Measurements from ENCODE around the gene SETD5. TPM values are rescaled to one million over a fixed set of nuclear protein-coding genes. Genes with fewer than 3 reads are reported as not detected.

The SETD5 gene
- total RNA-seq, 4 donors from 2014 or later = 72.5 to 272 (median 147) TPM

DNA sequence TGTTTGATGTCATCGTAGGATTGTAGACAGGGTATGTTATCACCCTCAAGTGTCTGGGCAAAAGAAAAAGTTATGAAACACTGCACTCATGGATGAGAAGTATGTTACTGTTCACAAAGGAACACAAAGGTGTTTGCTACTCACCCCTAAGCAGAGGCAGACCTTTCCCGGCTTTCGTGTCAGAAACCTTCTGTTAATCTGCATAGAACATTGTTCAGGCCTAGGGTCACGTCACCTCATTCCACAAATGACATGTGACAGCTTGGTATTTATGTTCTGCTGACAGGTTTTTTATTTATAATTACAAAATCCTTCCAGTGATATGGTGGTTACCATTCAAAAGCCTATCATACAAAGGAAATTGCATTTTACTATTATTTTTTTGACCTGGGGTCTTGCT lies 18.1 kb upstream of the SETD5 start:
- Histone ChIP-seq H3K27ac (no peak overlapping the region), H3K4me1 (no peaks in the 10 kb centered on the region), H3K4me3 (no peak overlapping the region), H3K27me3 (no peaks in the 10 kb centered on the region), H3K36me3 (peaks cover 0 to 85% (median 0%) of the 10 kb centered on the region in 3 donors), H3K9me3 (no peaks in the 10 kb centered on the region)
- no peak for TF ChIP-seq POLR2A (IDR thresholded peaks at IDR 0.05)
- TF ChIP-seq, protein P1, sequence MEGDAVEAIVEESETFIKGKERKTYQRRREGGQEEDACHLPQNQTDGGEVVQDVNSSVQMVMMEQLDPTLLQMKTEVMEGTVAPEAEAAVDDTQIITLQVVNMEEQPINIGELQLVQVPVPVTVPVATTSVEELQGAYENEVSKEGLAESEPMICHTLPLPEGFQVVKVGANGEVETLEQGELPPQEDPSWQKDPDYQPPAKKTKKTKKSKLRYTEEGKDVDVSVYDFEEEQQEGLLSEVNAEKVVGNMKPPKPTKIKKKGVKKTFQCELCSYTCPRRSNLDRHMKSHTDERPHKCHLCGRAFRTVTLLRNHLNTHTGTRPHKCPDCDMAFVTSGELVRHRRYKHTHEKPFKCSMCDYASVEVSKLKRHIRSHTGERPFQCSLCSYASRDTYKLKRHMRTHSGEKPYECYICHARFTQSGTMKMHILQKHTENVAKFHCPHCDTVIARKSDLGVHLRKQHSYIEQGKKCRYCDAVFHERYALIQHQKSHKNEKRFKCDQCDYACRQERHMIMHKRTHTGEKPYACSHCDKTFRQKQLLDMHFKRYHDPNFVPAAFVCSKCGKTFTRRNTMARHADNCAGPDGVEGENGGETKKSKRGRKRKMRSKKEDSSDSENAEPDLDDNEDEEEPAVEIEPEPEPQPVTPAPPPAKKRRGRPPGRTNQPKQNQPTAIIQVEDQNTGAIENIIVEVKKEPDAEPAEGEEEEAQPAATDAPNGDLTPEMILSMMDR (IDR thresholded peaks at IDR 0.05) = no peak
- no peak for DNase-seq

DNA sequence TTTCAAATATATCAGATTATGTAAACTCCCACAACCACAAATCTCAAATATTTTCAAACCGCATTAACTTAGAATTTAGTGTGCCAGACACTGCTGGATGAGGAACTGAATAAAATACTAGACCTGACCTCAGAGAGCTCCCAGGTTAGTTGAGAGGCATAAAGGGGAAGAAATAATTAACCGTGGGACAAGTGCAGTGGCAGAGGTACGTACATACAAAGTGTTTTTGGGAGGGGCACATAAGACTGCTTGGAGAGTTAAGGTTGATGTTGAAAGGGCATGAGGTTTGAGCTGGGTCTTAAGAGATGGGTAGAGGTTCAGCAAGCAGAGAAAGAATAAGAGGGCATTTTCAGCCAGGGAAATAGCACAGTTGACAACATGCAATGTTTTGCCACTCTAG lies 17.4 kb upstream of the SETD5 start:
- Histone ChIP-seq H3K27ac (no peak overlapping the region), H3K27me3 (no peaks in the 10 kb centered on the region), H3K4me1 (no peaks in the 10 kb centered on the region), H3K4me3 (no peak overlapping the region), H3K36me3 (peaks cover 0 to 85% (median 0%) of the 10 kb centered on the region in 3 donors), H3K9me3 (no peaks in the 10 kb centered on the region)
- no peak for DNase-seq
- TF ChIP-seq, protein P1 (IDR thresholded peaks at IDR 0.05) = no peak
- TF ChIP-seq POLR2A (IDR thresholded peaks at IDR 0.05) = no peak

DNA sequence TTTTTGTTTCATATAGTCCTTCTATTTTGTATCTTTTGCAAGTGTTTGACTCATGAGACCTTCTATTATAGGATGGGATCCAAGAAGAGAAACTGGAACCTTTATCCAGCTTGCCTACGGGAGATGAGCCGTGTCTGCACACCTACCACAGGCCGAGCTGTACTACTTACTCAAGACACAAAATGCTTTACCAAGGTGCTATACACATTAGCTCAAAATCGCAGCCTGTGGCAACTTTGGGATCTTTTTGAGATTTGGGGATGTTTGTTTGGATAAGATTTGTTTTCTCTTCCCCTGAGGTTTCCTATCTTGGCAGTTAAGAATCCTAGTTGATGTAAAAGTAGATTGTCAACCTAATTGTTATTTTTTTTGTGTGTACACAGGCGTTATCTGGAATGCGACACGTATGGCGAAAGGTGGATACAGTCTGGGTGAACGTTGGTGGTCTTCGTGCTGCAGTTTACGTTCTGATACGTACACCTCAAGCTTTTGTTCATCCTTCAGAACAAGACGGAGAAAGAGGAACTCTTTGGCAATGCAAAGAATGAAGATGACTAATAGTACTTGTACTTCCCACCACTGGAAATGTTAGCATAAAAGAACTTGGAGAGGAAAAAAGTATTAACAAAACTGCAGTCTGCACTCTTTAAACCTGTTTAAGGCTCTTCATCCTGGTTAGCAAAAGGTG lies 13.1 kb upstream of the SETD5 start:
- no peaks in the 10 kb centered on the region for H3K4me1 ChIP-seq
- no peaks in the 10 kb centered on the region for H3K27me3 ChIP-seq
- H3K9me3 ChIP-seq = no peaks in the 10 kb centered on the region
- no peak overlapping the region for H3K27ac ChIP-seq
- TF ChIP-seq, protein P1 (IDR thresholded peaks at IDR 0.05) = no peak
- TF ChIP-seq POLR2A (IDR thresholded peaks at IDR 0.05) = no peak
- H3K36me3 ChIP-seq = peaks cover 0 to 88% (median 0%) of the 10 kb centered on the region in 3 donors
- H3K4me3 ChIP-seq = no peak overlapping the region
- no peak for DNase-seq

DNA sequence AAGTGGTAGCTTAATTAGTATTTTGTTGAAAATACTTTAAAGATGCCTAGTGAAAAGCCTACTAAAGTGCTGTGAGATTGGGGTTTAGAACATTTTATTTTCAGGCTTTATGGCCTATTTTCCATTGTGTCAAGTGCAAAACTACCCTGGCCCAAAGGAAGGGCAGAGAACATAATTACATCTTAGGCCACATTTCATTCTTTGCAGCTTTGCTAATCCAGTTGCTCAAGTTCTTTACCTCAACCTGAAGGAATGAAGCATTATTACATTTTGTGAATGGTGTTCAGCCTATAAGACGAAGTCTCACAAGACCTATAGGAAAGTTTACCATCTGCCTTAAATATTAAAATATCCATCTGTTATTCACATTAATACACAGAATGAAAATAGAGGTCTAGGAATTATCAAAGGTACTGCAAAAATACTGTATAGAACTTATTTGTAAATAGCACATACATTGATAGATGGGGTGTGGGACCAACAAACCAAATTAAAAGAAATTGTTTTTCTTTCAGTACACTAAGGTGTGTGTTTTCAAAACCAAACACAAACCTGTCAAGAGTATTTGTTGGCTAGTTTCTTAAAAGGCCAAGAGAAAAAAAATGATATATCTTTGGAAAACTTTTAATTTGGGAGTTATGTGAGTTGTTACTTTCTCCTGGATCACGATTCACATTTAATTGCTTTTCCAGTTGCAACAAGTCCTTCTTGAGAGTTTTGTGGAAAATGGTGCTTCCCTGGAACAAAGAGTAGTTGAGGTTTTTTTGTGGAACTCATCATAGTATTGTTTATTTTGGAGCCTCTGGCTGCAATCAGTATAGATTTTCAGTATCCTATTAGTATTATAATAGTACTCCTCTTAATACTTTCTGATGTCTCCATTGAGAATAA lies 12.0 kb upstream of the SETD5 start:
- Histone ChIP-seq H3K4me1 (no peaks in the 10 kb centered on the region), H3K27me3 (no peaks in the 10 kb centered on the region), H3K4me3 (no peak overlapping the region), H3K9me3 (no peaks in the 10 kb centered on the region), H3K36me3 (peaks cover 0 to 88% (median 0%) of the 10 kb centered on the region in 3 donors), H3K27ac (no peak overlapping the region)
- no peak for TF ChIP-seq POLR2A (IDR thresholded peaks at IDR 0.05)
- TF ChIP-seq, protein P1 (IDR thresholded peaks at IDR 0.05) = no peak
- DNase-seq = no peak

DNA sequence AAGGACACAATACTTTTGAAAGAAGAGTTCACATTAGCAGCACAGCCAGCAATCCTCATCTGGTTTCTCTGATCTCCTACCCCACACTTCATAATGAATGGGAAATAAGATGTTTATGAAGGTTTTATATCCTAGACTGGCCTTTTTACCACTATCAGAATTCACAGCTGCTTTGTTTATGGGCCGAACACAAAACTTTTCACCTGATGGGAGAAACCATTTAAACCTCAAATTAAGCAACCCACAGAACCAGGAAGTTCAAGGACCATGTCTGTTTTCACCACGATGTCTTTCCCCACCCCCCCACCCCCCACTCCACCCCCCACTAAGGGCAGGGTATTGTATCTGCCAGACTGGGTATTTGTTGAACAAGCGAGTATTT lies 11.3 kb upstream of the SETD5 start:
- no peaks in the 10 kb centered on the region for H3K9me3 ChIP-seq
- DNase-seq = no peak
- TF ChIP-seq POLR2A (IDR thresholded peaks at IDR 0.05) = no peak
- TF ChIP-seq, protein P1 (IDR thresholded peaks at IDR 0.05) = no peak
- H3K4me1 ChIP-seq = no peaks in the 10 kb centered on the region
- no peak overlapping the region for H3K4me3 ChIP-seq
- H3K27me3 ChIP-seq = no peaks in the 10 kb centered on the region
- H3K27ac ChIP-seq = no peak overlapping the region
- H3K36me3 ChIP-seq = peaks cover 0 to 89% (median 0%) of the 10 kb centered on the region in 3 donors

Measured in Peyer's patch (tissue), 4 donors.